Pulmonary artery endothelial cell (primary cell): Measurements from ENCODE around the gene DDX51. TPM values are rescaled to one million over a fixed set of nuclear protein-coding genes. Genes with fewer than 3 reads are reported as not detected.
"Not testable (repeated sequence)": the region's sequence is repeated elsewhere in the genome, so short reads cannot be mapped to it uniquely, and the experiment has no call there.

Experiments used
- DNase-seq: peaks from one replicate; pipeline ENCODE4 v3.0.0-alpha.2; 2011; ENCODE audit warnings: low read depth, low spot score
- total RNA-seq: library from RNA; depleted of rRNA; stranded (reverse); fragments of >200 nt; gene quantifications from 2 replicates; pipeline ENCODE4 v1.2.3, GENCODE V29; 2014

The DDX51 gene
- total RNA-seq, 1 donor from 2014 or later, result 10.0 TPM

- DNase-seq, result no peak
These were observed 22.8 kb downstream of the DDX51 start for GRCh38 chr12:132121283-132121682.

- no peak for DNase-seq
These were observed 25.2 kb downstream of the DDX51 start for GRCh38 chr12:132118876-132119275.

- DNase-seq, result no peak
These were observed 26.6 kb downstream of the DDX51 start for GRCh38 chr12:132117558-132117875.

GRCh38 chr12:132116709-132117557 is 27.2 kb downstream of the DDX51 start:
- DNase-seq, result no peak

DNA sequence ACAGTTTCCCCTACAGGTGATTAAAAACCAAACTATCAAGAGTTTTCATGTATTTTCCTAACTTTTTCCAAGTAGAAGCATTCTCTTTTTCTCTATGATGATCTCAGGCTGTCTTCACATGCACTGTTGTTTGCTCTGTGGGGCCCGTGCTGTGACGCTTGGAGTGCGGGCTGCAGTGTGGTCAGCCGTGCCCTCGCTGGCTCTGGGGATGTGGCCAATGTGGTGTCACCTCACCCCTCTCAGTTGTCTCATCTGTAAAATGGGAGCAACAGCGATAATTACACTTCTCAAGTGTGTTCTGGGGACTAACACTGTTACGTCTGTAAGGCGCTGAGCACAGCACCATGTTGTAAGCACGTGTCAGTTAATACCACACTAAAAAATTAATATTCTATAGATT is 28.6 kb downstream of the DDX51 start:
- no peak for DNase-seq

DNA sequence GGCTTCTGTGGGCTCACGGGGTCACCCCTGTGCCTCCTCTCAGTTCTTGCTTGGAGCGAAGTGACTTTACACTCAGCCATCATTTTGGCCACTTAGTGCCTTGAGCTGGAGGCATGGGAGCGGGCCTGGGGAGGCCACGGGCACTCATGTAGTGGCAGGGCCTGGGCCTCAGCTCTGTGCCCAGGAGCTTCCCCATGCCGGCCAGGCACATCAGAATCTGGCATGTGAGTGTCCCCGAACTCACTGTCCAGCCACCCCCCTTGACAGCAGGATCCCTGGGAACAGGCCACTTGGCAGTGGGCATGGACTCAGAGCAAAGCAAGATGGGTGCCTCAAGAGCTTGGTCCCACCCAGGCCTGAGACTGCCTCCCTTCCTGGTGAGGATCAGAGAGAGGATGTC is 29.5 kb downstream of the DDX51 start:
- DNase-seq, result no peak

DNA sequence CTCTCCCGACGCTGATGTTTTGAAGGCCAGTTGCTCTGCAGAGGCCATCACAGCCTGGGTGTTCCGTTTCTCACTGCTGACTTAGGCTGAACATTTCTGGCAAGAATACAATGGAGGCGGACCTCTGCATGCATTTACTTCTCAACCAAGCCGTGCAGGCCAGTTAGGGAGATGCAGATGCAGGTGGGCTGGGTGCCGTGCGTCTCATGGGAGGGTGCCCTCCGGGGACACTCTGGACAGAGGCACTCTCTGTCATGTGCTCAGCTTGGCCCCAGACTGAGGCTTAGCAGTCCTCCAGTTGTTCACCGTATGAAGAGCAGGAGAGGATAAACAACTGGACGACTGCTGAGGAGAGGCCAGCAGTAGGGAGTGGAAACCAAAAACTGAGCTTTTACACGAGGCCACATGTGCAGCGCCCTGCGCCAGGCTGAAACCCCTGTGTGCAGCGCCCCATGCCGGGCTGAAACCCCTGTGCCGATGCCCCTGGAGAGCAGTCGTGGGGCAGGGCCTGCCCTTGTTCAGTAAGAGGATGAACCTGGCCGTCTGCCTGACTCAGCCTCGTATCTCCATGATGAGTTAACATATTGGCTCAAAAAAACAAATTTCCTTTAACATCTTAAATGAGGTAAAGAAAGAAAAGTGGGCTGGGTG is 32.3 kb downstream of the DDX51 start:
- no peak for DNase-seq

DNA sequence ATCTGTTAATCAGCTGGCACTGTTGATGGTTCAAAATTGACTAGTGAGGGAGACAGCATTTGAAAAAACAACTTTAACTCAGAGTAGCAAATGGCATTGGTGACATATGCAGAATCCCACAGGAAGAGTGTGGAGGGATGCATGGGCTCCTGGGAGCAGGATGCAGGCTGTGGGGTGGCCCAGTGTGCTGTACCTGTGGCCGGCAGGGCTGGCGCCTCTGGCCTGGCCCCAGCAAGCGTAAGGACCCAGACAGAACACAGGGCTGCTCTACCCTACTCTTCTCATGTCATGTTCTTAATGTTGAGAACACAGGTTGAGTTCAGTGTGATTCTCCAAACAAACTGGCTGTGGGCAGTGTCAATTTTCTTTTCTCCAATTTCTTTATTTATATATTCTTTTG is 33.4 kb downstream of the DDX51 start:
- DNase-seq, result no peak

GRCh38 chr12:132109741-132110140 is 34.4 kb downstream of the DDX51 start:
- DNase-seq, result peak; percentile 36

DNA sequence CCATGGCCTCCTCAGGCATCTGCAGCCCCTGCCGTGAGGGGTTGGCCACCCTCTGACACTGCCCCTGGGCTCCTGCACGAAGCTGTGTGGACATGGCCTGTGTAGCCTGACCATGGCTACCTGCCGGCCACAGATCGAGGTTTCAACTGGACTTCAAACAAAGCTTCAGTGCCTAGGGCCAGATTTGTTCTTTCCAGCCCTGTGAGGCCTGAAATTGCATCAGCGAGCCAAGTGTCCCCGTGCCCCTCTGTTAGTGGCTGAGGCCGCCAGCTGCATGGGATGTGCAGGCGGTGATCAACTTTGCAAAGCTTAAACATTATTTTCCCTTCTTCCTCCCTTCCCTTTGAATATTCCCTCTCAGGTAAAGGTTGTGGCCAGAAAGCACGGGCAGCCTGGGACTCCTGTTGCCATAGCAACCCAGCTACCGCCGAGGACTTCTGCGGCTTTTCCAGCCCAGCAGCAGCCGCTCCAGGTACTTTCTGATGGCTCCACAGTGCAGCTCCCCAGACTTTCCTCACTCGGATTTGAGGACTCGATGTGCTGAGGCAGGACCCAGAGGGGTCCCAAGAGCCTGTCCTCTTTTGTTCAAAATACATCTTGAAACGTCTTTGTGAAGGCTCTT is 35.8 kb downstream of the DDX51 start:
- DNase-seq, result no peak

DNA sequence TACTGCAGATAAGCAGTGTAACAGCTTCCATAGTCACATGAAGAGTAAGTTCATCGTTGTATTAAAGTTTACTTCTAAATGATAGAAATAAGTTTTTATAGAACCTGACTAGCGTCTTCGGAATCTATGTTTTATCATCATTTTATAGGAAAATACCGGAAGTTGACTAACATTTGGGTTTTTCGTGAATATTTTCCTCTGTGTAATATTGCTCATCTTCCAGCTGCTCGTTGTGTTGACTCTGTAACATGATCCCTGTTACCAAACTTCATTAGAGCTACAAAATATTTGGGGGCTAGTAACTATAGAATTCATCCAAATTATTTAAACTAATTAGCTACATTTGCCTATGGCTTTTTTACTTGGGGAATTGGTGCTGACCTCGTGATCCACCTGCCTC is 37.2 kb downstream of the DDX51 start:
- DNase-seq, result no peak

GRCh38 chr12:132105467-132105866 is 38.7 kb downstream of the DDX51 start:
- DNase-seq, result no peak

DNA sequence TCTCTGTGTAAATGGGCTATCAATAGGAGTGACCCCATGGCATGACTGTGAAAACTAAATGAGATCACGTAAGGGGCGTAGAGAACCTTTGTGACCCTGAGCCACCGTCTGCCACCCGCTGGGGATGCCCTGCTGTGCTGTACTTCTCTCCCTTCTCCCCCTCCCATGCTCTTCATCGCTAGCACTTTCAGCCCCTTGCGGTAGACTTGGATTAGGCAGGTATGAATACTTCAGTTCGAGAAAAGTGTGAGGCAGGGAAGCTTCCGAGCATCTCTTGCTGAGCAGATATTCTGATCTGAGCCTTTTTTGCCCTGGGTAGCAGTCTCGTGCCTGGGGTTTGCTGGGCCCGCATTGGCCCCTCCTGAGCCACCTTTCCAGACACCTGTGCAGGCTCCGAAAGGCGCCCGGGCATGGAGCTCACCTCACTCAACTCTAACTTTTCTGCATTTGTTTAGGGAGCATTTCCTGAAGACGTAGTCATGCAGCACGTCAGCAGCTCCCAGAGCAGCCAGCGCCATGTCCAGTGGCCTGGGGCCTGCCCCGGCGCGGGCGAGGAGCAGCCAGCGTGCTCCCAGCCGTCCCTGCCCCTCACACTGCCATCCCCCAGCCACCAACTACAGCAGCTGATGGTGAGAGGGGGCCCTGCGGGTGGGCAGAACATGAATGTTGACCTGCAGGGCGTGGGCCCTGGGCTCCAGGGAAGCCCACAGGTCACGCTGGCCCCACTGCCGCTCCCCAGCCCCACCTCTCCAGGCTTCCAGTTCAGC is 40.4 kb downstream of the DDX51 start:
- DNase-seq, result no peak

DNA sequence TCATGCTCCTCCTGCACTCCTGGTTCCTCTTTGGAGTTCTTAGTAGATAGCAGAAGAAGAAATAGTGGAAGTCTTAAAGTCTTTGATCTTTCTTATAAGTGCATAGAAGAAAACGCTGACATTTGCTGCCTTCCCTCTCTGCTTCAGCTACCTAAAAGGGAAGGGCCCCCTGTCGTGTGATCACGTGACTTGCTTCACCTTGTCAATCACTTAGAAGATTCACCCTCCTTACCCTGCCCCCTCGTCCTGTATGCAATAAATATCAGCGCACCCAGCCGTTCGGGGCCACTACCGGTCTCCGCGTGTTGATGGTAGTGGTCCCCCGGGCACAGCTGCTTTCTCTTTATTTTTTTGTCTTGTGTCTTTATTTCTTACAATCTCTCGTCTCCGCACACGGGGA is 41.0 kb downstream of the DDX51 start:
- not testable (repeated sequence) for DNase-seq

GRCh38 chr12:132102297-132102696 is 41.8 kb downstream of the DDX51 start:
- DNase-seq, result no peak

- no peak for DNase-seq
These were observed 43.6 kb downstream of the DDX51 start for GRCh38 chr12:132100306-132101065.

- no peak for DNase-seq
These were observed 44.4 kb downstream of the DDX51 start for GRCh38 chr12:132099739-132100138.

DNA sequence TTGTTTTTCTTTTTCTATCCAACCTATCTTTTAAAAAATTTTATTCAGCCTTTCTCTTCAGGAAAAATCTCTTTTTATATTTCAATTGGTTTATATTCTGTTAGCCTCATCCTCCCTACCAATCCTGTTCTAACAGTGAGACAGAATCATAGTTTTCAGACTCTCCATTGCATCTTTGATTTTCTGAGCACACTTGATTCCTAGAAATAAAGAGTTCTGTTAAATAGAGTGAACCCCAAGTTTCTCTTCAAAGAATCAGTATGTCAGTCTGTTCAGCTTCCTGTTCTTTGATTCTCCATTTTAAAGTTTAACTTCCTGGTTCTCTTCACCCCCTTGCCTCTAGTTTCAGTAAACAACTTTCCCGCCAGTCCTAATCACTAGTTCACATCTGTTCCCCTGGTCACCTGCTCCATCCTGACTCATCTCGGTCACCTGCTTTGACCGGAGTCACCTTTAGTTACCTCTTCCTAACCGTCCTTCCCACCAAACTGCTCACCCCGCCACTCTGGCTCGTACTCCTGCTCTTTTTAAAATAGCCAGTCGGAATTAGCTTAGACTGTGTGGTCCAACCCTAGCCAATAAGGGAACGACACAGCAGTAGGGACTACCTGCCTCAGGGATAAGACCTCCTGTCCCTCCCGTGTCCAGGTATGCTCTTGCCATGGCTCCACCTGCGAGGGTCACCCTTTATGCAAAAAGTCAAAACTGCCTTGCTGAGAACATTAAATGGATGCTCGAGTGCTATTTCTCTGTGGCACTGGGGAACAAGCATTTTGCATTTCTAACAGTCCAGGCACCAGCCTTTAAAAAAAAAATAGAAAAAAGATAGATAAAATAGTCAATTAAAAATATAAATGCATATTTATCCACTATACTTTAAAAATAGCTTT is 48.4 kb downstream of the DDX51 start:
- DNase-seq, result no peak

- DNase-seq, result no peak
These were observed 49.7 kb downstream of the DDX51 start for GRCh38 chr12:132094269-132094891.
